Adipocyte (in vitro differentiated cells): ENCODE measurements around the gene SURF2.
"Not testable (repeated sequence)": the region's sequence is repeated elsewhere in the genome, so short reads cannot be mapped to it uniquely, and the experiment has no call there.

Source experiments
- DNase-seq: peaks from one replicate; pipeline ENCODE4 v3.0.0-alpha.2; 2015; ENCODE audit warnings: low read depth
- H3K27me3 ChIP-seq: replicated peaks from 2 replicates; pipeline ENCODE4 v1.7.0; 2013; ENCODE audit warnings: mild to moderate bottlenecking, low read length, moderate library complexity; ENCODE audit not compliant: control insufficient read depth, insufficient read depth
- H3K36me3 ChIP-seq: 2 replicates; pipeline ENCODE4 v1.7.0; 2013; ENCODE audit warnings: low read length, mild to moderate bottlenecking, moderate library complexity; ENCODE audit not compliant: control insufficient read depth, insufficient read depth, severe bottlenecking
- H3K4me1 ChIP-seq: 2 replicates; pipeline ENCODE4 v1.7.0; 2013; ENCODE audit warnings: mild to moderate bottlenecking, low read length, moderate library complexity; ENCODE audit not compliant: control insufficient read depth, insufficient read depth
- H3K4me3 ChIP-seq: 2 replicates; pipeline ENCODE4 v1.7.0; 2013; ENCODE audit warnings: mild to moderate bottlenecking, low read length, moderate library complexity
- H3K9ac ChIP-seq: 2 replicates; pipeline ENCODE4 v1.7.0; 2013; ENCODE audit warnings: mild to moderate bottlenecking, low read length, moderate library complexity
- H3K9me3 ChIP-seq: 2 replicates; pipeline ENCODE4 v1.7.0; 2013; ENCODE audit warnings: mild to moderate bottlenecking, low read length, moderate library complexity; ENCODE audit not compliant: control insufficient read depth

SURF2 gene

GRCh38 chr9:133380734-133381133 is 24.4 kb downstream of the SURF2 start:
- H3K27me3 ChIP-seq = no peaks in the 10 kb centered on the region
- no peaks in the 10 kb centered on the region for H3K36me3 ChIP-seq
- no peak for DNase-seq
- H3K9ac ChIP-seq = no peak overlapping the region
- no peaks in the 10 kb centered on the region for H3K9me3 ChIP-seq
- H3K4me1 ChIP-seq = peaks cover 22% of the 10 kb centered on the region
- H3K4me3 ChIP-seq = no peak overlapping the region

GRCh38 chr9:133382507-133383141 is 26.3 kb downstream of the SURF2 start:
- DNase-seq = no peak
- H3K36me3 ChIP-seq = no peaks in the 10 kb centered on the region
- H3K4me3 ChIP-seq = no peak overlapping the region
- no peak overlapping the region for H3K9ac ChIP-seq
- no peaks in the 10 kb centered on the region for H3K27me3 ChIP-seq
- H3K4me1 ChIP-seq = peaks cover 14% of the 10 kb centered on the region
- H3K9me3 ChIP-seq = no peaks in the 10 kb centered on the region

- Histone ChIP-seq H3K9me3 (no peaks in the 10 kb centered on the region), H3K9ac (no peak overlapping the region), H3K27me3 (no peaks in the 10 kb centered on the region), H3K4me3 (no peak overlapping the region), H3K36me3 (no peaks in the 10 kb centered on the region), H3K4me1 (peaks cover 6% of the 10 kb centered on the region)
- DNase-seq = no peak
Measured at GRCh38 chr9:133383438-133383837, 27.1 kb downstream of the SURF2 start.

- no peak overlapping the region for H3K9ac ChIP-seq
- H3K9me3 ChIP-seq = no peaks in the 10 kb centered on the region
- no peaks in the 10 kb centered on the region for H3K36me3 ChIP-seq
- H3K4me1 ChIP-seq = no peaks in the 10 kb centered on the region
- H3K27me3 ChIP-seq = no peaks in the 10 kb centered on the region
- DNase-seq = no peak
- no peak overlapping the region for H3K4me3 ChIP-seq
Measured at GRCh38 chr9:133384736-133385321, 28.5 kb downstream of the SURF2 start.

GRCh38 chr9:133385452-133385851 is 29.1 kb downstream of the SURF2 start:
- no peaks in the 10 kb centered on the region for H3K9me3 ChIP-seq
- H3K9ac ChIP-seq = no peak overlapping the region
- peaks cover 4% of the 10 kb centered on the region for H3K27me3 ChIP-seq
- H3K4me3 ChIP-seq = no peak overlapping the region
- no peaks in the 10 kb centered on the region for H3K4me1 ChIP-seq
- DNase-seq = no peak
- no peaks in the 10 kb centered on the region for H3K36me3 ChIP-seq

- Histone ChIP-seq H3K4me3 (no peak overlapping the region), H3K9ac (no peak overlapping the region), H3K9me3 (no peaks in the 10 kb centered on the region), H3K36me3 (no peaks in the 10 kb centered on the region), H3K4me1 (no peaks in the 10 kb centered on the region), H3K27me3 (peaks cover 6% of the 10 kb centered on the region)
- DNase-seq = no peak
Measured at GRCh38 chr9:133386338-133386737, 30.0 kb downstream of the SURF2 start.

- Histone ChIP-seq H3K9me3 (no peaks in the 10 kb centered on the region), H3K36me3 (no peaks in the 10 kb centered on the region), H3K27me3 (peaks cover 6% of the 10 kb centered on the region), H3K4me3 (no peak overlapping the region), H3K4me1 (no peaks in the 10 kb centered on the region), H3K9ac (no peak overlapping the region)
- DNase-seq = no peak
Measured at GRCh38 chr9:133387680-133388079, 31.3 kb downstream of the SURF2 start.

GRCh38 chr9:133389025-133389557 is 32.7 kb downstream of the SURF2 start:
- no peaks in the 10 kb centered on the region for H3K36me3 ChIP-seq
- H3K4me3 ChIP-seq = no peak overlapping the region
- H3K27me3 ChIP-seq = peaks cover 12% of the 10 kb centered on the region
- no peak for DNase-seq
- no peaks in the 10 kb centered on the region for H3K9me3 ChIP-seq
- no peak overlapping the region for H3K9ac ChIP-seq
- H3K4me1 ChIP-seq = no peaks in the 10 kb centered on the region

GRCh38 chr9:133389562-133389961 is 33.2 kb downstream of the SURF2 start:
- no peaks in the 10 kb centered on the region for H3K36me3 ChIP-seq
- H3K9me3 ChIP-seq = no peaks in the 10 kb centered on the region
- H3K9ac ChIP-seq = no peak overlapping the region
- H3K4me3 ChIP-seq = no peak overlapping the region
- H3K4me1 ChIP-seq = no peaks in the 10 kb centered on the region
- no peak for DNase-seq
- H3K27me3 ChIP-seq = peaks cover 16% of the 10 kb centered on the region

GRCh38 chr9:133390713-133391112 is 34.4 kb downstream of the SURF2 start:
- Histone ChIP-seq H3K27me3 (peaks cover 28% of the 10 kb centered on the region), H3K4me3 (no peak overlapping the region), H3K9me3 (no peaks in the 10 kb centered on the region), H3K9ac (no peak overlapping the region), H3K36me3 (no peaks in the 10 kb centered on the region), H3K4me1 (no peaks in the 10 kb centered on the region)
- DNase-seq = no peak

GRCh38 chr9:133391449-133391848 is 35.1 kb downstream of the SURF2 start:
- not testable (repeated sequence) for DNase-seq, H3K4me1 ChIP-seq, H3K4me3 ChIP-seq, H3K9me3 ChIP-seq, H3K36me3 ChIP-seq, H3K9ac ChIP-seq
- peaks cover 35% of the 10 kb centered on the region for H3K27me3 ChIP-seq
